Dedifferentiated amniotic fluid mesenchymal stem cell (primary cell): ENCODE results near the gene PRSS8.
A peak's percentile ranks its signal among the peaks of the same experiment; 100 is the strongest.
"Not testable (repeated sequence)": the region's sequence is repeated elsewhere in the genome, so short reads cannot be mapped to it uniquely, and the experiment has no call there.

ENCODE experiments used
- DNase-seq: peaks from one replicate; pipeline ENCODE4 v3.0.0-alpha.2; 2016; ENCODE audit errors: extremely low spot score

PRSS8 gene

GRCh38 chr16:31135535-31136286, at the start of gene PRSS8:
Gene PRSS8 (minus strand): TSS chr16:31135727. CDS start chr16:31135498, 229 bp downstream.
- DNase-seq, result no peak

- no peak for DNase-seq
Observed at GRCh38 chr16:31184888-31185287, 49.4 kb upstream of the PRSS8 start.

- DNase-seq, result no peak
Observed at GRCh38 chr16:31183432-31184428, 48.2 kb upstream of the PRSS8 start.

- no peak for DNase-seq
Observed at GRCh38 chr16:31182391-31182790, 46.9 kb upstream of the PRSS8 start.

- DNase-seq, result no peak
Observed at GRCh38 chr16:31181102-31181830, 45.7 kb upstream of the PRSS8 start.

GRCh38 chr16:31179747-31180459, 44.4 kb upstream of the PRSS8 start, which contains the start of gene FUS:
Gene FUS (plus strand): TSS chr16:31180139. CDS start chr16:31180215, 76 bp downstream.
- DNase-seq, result peak; percentile 77

- no peak for DNase-seq
Observed at GRCh38 chr16:31179219-31179746, 43.8 kb upstream of the PRSS8 start.

GRCh38 chr16:31177136-31177535, 41.6 kb upstream of the PRSS8 start:
- DNase-seq, result no peak

GRCh38 chr16:31170048-31170447, 34.5 kb upstream of the PRSS8 start:
- DNase-seq, result not testable (repeated sequence)

GRCh38 chr16:31168848-31169247, 33.3 kb upstream of the PRSS8 start:
- DNase-seq, result no peak

GRCh38 chr16:31167315-31167714, 31.8 kb upstream of the PRSS8 start:
- no peak for DNase-seq

- no peak for DNase-seq
Observed at GRCh38 chr16:31157136-31157535, 21.6 kb upstream of the PRSS8 start.

GRCh38 chr16:31150976-31151375, 15.4 kb upstream of the PRSS8 start:
- not testable (repeated sequence) for DNase-seq

- no peak for DNase-seq
Observed at GRCh38 chr16:31149894-31150890, 14.7 kb upstream of the PRSS8 start, which contains the start of gene PRSS36. Gene PRSS36 (minus strand): TSS chr16:31150066. CDS start chr16:31150035, 31 bp downstream.

GRCh38 chr16:31149332-31149731, 13.8 kb upstream of the PRSS8 start:
- DNase-seq, result no peak

- DNase-seq, result no peak
Observed at GRCh38 chr16:31148896-31149295, 13.4 kb upstream of the PRSS8 start.

- no peak for DNase-seq
Observed at GRCh38 chr16:31148281-31148728, 12.8 kb upstream of the PRSS8 start.

- no peak for DNase-seq
Observed at GRCh38 chr16:31147574-31147973, 12.0 kb upstream of the PRSS8 start.

- no peak for DNase-seq
Observed at GRCh38 chr16:31145398-31145990, 10.0 kb upstream of the PRSS8 start.
